Measurements from ENCODE around the gene FCER1G. TPM values are rescaled to one million over a fixed set of nuclear protein-coding genes. Genes with fewer than 3 reads are reported as not detected.
A peak's percentile ranks its signal among the peaks of the same experiment; 100 is the strongest.

Gene FCER1G
- total RNA-seq, 4 donors from 2014 or later, result 1.6 to 50.4 (median 25.4) TPM

DNA sequence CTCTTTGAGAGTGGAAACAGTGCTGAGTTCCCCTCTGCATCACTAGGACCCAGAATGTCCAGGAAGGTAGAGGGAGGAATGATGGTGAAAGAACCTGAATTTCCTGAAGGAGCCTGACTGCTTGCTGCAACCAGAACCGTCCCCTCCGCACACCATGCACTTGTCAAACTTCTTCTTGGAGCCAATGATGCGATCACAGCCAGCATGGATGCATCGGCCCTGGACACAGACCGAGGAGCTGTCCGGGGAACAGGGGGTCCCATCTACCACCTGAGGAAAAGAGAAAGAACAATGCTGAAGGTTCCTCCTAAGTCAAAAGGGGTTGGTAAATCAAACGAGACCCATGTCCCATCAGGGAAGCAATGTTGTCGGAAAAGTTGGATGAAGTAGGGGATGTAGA lies 23.1 kb upstream of the FCER1G start:
- intact Hi-C loops (cut with DNase I), result no loop called here
- Histone ChIP-seq H3K9me3 (no peaks in the 10 kb centered on the region), H3K36me3 (peaks cover 0 to 27% (median 0%) of the 10 kb centered on the region in 3 donors), H3K4me3 (no peak overlapping the region), H3K4me1 (peaks cover 4 to 74% (median 39%) of the 10 kb centered on the region in 3 donors), H3K27me3 (no peaks in the 10 kb centered on the region), H3K27ac (no peak overlapping the region)
- DNase-seq, result no peak
- WGBS, 2 donors, result 65 to 73% methylated on average over 8 of the region's 8 CpGs
- TF ChIP-seq, protein P1, sequence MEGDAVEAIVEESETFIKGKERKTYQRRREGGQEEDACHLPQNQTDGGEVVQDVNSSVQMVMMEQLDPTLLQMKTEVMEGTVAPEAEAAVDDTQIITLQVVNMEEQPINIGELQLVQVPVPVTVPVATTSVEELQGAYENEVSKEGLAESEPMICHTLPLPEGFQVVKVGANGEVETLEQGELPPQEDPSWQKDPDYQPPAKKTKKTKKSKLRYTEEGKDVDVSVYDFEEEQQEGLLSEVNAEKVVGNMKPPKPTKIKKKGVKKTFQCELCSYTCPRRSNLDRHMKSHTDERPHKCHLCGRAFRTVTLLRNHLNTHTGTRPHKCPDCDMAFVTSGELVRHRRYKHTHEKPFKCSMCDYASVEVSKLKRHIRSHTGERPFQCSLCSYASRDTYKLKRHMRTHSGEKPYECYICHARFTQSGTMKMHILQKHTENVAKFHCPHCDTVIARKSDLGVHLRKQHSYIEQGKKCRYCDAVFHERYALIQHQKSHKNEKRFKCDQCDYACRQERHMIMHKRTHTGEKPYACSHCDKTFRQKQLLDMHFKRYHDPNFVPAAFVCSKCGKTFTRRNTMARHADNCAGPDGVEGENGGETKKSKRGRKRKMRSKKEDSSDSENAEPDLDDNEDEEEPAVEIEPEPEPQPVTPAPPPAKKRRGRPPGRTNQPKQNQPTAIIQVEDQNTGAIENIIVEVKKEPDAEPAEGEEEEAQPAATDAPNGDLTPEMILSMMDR (IDR thresholded peaks at IDR 0.05), result no peak
- no peak for TF ChIP-seq POLR2A (IDR thresholded peaks at IDR 0.05)

DNA sequence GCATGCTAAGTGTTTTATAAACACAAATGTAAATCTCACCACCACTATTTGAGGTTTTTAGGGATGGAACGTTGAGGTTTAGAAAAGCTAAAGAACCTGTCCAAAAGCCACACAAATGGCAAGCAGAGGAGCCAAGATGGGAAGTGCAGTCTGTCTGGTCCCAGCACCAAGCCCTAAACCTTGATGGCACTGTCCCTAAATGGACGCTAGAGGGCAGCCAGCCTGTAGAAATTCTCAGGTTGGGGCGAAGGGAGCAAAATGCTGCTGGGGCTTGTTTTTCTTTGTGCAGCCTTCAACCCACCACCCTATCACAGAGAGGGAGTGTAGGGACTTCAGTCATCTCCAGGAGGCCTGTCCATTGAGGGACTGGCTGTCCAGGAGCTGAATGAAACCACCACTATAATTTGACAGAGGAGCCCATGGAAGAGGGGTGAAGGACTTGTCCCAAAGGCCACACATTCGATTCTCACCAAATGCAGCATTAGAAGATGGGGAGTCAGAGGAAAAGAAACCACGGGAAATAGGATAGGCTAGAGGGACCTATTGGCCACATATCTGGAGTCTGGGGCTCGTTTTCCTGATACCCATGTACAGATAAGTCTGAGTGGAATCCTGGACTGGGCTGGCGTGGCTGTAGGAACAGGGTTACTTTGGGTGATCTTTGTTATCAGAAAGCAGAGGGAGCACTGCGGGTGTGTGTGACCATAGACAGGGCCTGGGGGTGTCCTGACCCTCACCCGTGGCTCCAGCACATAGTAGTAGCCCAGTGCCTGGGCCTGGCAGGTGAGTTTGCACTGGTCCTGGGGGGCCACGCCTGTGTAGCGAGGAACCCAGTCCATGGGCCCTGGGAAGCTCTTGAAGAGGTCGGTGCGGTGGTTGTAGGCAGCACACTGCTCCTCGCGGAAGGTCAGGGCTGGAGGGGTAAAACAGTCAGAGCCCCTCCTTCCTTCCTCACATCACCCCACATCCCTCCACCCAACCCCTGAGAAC lies 22.3 kb upstream of the FCER1G start:
- H3K36me3 ChIP-seq, result peaks cover 0 to 27% (median 0%) of the 10 kb centered on the region in 3 donors
- no peaks in the 10 kb centered on the region for H3K9me3 ChIP-seq
- WGBS, 2 donors, result 36 to 45% methylated on average over 7 to 10 of the region's 15 CpGs
- H3K27ac ChIP-seq, result peak overlapping the region in 3 of 4 donors; percentile 22 to 52 (median 22)
- DNase-seq, result no peak
- intact Hi-C loops (cut with DNase I), result no loop called here
- no peaks in the 10 kb centered on the region for H3K27me3 ChIP-seq
- no peak for TF ChIP-seq POLR2A (IDR thresholded peaks at IDR 0.05)
- TF ChIP-seq, protein P1 (IDR thresholded peaks at IDR 0.05), result peak; percentile 75 to 91 (median 85)
- peaks cover 4 to 79% (median 47%) of the 10 kb centered on the region in 3 donors for H3K4me1 ChIP-seq
- no peak overlapping the region for H3K4me3 ChIP-seq

DNA sequence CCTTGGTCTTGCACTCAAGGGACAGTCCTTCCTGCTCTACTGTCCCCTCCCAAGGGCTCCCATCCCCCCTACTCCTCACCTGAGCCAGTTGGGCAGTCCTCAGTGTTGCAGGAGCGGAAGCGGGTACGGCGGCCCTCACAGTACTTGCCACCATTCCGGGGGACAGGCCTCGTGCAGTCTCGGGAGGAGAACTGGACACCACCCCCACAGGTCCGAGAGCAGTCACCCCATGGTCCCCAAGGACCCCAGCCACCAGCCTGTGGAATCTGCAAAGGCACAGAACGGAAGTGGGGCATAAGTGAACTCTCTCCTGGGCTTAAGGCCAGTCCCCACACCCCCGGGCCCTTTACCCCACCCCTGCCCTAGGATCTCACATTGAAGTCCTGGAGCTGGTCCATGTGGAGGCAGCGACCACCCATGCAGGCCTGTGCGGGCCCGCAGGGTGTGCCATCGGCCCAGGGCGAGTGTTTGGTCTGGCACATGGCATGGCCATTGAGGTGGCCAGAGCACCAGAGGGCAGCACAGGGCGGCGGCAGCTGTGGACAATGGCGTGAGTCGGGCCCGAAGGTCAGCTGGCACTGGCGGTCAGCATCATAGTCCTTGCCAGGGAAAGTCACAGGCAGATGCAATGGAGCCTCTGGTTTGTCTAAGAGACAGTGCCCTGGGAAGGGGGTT lies 21.4 kb upstream of the FCER1G start:
- DNase-seq, result no peak
- WGBS, 2 donors, result no CpG with 5 or more reads among the region's 21 CpGs
- intact Hi-C loops (cut with DNase I), result no loop called here
- Histone ChIP-seq H3K27me3 (no peaks in the 10 kb centered on the region), H3K4me1 (peaks cover 12 to 88% (median 56%) of the 10 kb centered on the region in 3 donors), H3K4me3 (no peak overlapping the region), H3K36me3 (peaks cover 0 to 27% (median 0%) of the 10 kb centered on the region in 3 donors), H3K27ac (peak overlapping the region in 2 of 4 donors; percentile 22 to 52), H3K9me3 (no peaks in the 10 kb centered on the region)
- TF ChIP-seq, protein P1 (IDR thresholded peaks at IDR 0.05), result no peak
- TF ChIP-seq POLR2A (IDR thresholded peaks at IDR 0.05), result no peak

- Histone ChIP-seq H3K27ac (peak overlapping the region in 1 of 4 donors; percentile 52), H3K4me3 (peak overlapping the region in 1 of 4 donors; percentile 65), H3K9me3 (no peaks in the 10 kb centered on the region), H3K27me3 (no peaks in the 10 kb centered on the region), H3K36me3 (peaks cover 0 to 27% (median 0%) of the 10 kb centered on the region in 3 donors), H3K4me1 (peaks cover 25 to 92% (median 69%) of the 10 kb centered on the region in 3 donors)
- WGBS, 2 donors, result 74 to 86% methylated on average over 3 of the region's 4 CpGs
- TF ChIP-seq, protein P1 (IDR thresholded peaks at IDR 0.05), result no peak
- no peak for TF ChIP-seq POLR2A (IDR thresholded peaks at IDR 0.05)
- intact Hi-C loops (cut with DNase I), result no loop called here
- DNase-seq, result no peak
Observed at GRCh38 chr1:161195171-161195570, 19.9 kb upstream of the FCER1G start.

Measured in esophagus squamous epithelium (tissue), 5 donors.